GM18511 (cell line): Measurements from ENCODE around the gene PCDHB2.
"Not testable (repeated sequence)": the region's sequence is repeated elsewhere in the genome, so short reads cannot be mapped to it uniquely, and the experiment has no call there.

ENCODE experiments used
- ATAC-seq: cut with Tn5 transposase; IDR thresholded peaks from one replicate; pipeline ENCODE4 v1.9.1; 2021; ENCODE audit warnings: mild to moderate bottlenecking, moderate library complexity; ENCODE audit not compliant: unreplicated experiment

The PCDHB2 gene

DNA sequence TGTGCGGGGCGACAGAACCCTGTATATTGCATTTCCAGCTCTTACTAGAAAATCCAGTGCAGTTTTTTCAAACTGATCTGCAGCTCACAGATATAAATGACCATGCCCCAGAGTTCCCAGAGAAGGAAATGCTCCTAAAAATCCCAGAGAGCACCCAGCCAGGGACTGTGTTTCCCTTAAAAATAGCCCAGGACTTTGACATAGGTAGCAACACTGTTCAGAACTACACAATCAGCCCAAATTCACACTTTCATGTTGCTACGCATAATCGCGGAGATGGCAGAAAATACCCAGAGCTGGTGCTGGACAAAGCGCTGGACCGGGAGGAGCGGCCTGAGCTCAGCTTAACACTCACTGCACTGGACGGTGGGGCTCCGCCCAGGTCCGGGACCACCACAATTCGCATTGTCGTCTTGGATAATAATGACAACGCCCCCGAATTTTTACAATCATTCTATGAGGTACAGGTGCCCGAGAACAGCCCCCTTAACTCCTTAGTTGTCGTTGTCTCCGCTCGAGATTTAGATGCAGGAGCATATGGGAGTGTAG is 41.4 kb downstream of the PCDHB2 start:
- no peak for ATAC-seq

DNA sequence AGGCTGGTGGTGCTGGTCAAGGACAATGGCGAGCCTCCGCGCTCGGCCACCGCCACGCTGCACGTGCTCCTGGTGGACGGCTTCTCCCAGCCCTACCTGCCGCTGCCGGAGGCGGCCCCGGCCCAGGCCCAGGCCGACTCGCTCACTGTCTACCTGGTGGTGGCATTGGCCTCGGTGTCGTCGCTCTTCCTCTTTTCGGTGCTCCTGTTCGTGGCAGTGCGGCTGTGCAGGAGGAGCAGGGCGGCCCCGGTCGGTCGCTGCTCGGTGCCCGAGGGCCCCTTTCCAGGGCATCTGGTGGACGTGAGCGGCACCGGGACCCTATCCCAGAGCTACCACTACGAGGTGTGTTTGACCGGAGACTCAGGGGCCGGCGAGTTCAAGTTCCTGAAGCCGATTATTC is 42.9 kb downstream of the PCDHB2 start:
- not testable (repeated sequence) for ATAC-seq
